Measurements from ENCODE around the gene PBX1. TPM values are rescaled to one million over a fixed set of nuclear protein-coding genes. Genes with fewer than 3 reads are reported as not detected.

PBX1 gene
- total RNA-seq, 1 donor from 2014 or later = 257 TPM

DNA sequence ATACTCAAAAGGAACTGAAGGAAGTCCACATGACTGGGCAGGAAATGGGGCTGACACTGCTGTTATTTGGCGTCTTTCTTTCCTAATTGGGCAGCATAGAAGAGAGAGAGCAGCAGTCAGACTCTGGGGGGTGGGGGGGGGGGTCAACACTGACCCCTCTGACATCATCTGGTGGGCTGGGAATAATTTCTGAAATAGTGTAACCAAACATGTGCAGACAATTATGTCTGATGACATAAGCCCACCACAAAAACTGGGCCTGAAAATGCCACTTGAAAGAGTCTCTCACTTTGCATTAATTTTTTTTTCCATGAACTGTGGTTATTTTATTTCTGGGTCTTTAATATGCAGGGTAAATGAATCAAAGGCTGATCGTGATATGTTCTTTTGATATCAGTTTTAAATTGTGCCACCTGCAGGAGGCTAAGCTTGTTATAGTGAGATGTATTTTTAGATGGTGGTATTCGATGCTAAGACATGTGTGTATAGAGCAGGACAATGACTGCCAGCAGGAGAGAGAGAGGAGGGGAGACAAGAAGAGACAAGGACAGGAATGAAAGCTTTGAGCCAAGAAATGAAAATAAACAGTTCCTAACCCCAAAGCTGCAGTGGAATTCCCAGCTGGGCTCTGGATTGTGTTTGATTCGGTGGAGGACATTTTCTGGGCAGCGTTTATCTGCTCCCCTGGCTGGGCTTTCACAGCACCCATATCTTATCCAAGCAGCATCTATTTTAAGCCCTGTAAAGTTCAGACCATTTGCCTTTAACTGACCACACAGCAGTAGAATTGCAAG, 264.7 kb downstream of the PBX1 start:
- DNase-seq (ENCODE audit: extremely low spot score, unreplicated experiment) = no peak
- TF ChIP-seq, protein P1, sequence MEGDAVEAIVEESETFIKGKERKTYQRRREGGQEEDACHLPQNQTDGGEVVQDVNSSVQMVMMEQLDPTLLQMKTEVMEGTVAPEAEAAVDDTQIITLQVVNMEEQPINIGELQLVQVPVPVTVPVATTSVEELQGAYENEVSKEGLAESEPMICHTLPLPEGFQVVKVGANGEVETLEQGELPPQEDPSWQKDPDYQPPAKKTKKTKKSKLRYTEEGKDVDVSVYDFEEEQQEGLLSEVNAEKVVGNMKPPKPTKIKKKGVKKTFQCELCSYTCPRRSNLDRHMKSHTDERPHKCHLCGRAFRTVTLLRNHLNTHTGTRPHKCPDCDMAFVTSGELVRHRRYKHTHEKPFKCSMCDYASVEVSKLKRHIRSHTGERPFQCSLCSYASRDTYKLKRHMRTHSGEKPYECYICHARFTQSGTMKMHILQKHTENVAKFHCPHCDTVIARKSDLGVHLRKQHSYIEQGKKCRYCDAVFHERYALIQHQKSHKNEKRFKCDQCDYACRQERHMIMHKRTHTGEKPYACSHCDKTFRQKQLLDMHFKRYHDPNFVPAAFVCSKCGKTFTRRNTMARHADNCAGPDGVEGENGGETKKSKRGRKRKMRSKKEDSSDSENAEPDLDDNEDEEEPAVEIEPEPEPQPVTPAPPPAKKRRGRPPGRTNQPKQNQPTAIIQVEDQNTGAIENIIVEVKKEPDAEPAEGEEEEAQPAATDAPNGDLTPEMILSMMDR (conservative IDR thresholded peaks at IDR 0.05) = no peak
- Mint-ChIP-seq H3K27ac (peak overlapping the region; percentile 65), H3K36me3 (peaks cover 70% of the 10 kb centered on the region), H3K4me3 (peak overlapping the region; percentile 8), H3K27me3 (no peaks in the 10 kb centered on the region), H3K9me3 (no peaks in the 10 kb centered on the region), H3K4me1 (ENCODE audit: unreplicated experiment) (peaks cover 23% of the 10 kb centered on the region)

DNA sequence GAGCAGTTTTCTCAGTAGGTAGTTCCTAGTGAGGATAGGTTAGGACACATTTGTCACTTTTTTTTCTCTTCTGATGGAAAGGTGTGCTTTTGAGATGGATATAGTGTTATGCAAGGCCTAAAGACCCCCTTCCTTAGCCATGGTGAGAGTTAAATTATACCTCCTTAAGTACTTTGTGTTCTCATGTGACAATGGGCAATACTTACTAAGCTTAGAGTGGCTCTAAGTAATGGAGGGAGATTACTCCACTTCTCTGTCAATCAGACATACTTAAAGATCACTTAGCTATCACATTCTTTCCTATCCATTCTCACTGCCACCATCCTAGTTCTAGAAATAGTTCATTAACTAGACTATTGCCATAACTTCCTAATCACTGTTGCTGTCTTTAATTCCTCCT, 265.6 kb downstream of the PBX1 start:
- Mint-ChIP-seq H3K4me3 (no peak overlapping the region), H3K4me1 (ENCODE audit: unreplicated experiment) (peaks cover 23% of the 10 kb centered on the region), H3K36me3 (peaks cover 69% of the 10 kb centered on the region), H3K27me3 (no peaks in the 10 kb centered on the region), H3K27ac (peak overlapping the region; percentile 55), H3K9me3 (no peaks in the 10 kb centered on the region)
- TF ChIP-seq, protein P1 (conservative IDR thresholded peaks at IDR 0.05) = no peak
- DNase-seq (ENCODE audit: extremely low spot score, unreplicated experiment) = no peak

DNA sequence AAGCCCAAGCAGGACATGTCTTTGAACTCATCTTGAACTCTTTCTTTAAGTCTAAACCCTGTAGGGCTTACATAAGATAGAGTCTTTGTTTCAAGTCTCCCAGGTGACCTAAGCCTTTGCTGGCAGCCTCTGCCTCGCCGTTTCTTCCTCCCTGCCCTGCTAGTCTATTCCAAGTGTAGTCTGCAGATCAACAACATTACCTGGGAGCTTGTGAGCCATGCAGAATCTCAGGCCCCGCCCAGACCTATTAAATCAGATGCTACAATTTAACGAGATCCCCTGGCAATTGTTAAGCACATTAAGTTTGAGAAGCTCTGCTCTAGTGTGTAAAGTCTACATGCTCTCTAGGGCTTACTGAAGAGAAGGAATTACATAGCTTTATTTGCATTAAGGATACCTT, 271.6 kb downstream of the PBX1 start:
- H3K4me1 Mint-ChIP-seq (ENCODE audit: unreplicated experiment) = peaks cover 6% of the 10 kb centered on the region
- H3K27ac Mint-ChIP-seq = peak overlapping the region; percentile 74
- TF ChIP-seq, protein P1 (conservative IDR thresholded peaks at IDR 0.05) = no peak
- no peaks in the 10 kb centered on the region for H3K9me3 Mint-ChIP-seq
- H3K27me3 Mint-ChIP-seq = no peaks in the 10 kb centered on the region
- peaks cover 34% of the 10 kb centered on the region for H3K36me3 Mint-ChIP-seq
- peak overlapping the region; percentile 7 for H3K4me3 Mint-ChIP-seq
- DNase-seq (ENCODE audit: extremely low spot score, unreplicated experiment) = no peak

DNA sequence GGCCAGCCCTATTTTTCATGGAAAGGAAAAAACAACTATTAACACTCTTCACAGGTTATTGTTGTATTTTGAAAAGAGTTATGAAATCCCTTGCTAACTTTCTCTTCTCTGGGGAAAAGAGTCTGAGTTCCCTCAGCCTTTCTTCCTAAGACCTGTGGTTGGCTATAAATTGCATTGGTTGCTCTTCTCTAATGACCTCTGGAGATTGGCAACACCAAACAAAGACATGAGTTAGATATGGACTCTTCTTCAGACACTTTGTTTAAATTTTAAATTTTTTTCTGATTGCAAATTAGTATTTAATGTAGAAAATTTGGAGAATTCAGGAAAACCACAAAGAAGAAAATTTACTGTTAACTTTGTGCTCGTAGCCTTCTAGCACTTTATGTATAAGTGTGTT, 275.7 kb downstream of the PBX1 start:
- no peak overlapping the region for H3K4me3 Mint-ChIP-seq
- H3K9me3 Mint-ChIP-seq = no peaks in the 10 kb centered on the region
- H3K36me3 Mint-ChIP-seq = peaks cover 42% of the 10 kb centered on the region
- no peak overlapping the region for H3K27ac Mint-ChIP-seq
- H3K27me3 Mint-ChIP-seq = no peaks in the 10 kb centered on the region
- H3K4me1 Mint-ChIP-seq (ENCODE audit: unreplicated experiment) = peaks cover 15% of the 10 kb centered on the region
- TF ChIP-seq, protein P1 (conservative IDR thresholded peaks at IDR 0.05) = no peak
- no peak for DNase-seq (ENCODE audit: extremely low spot score, unreplicated experiment)

DNA sequence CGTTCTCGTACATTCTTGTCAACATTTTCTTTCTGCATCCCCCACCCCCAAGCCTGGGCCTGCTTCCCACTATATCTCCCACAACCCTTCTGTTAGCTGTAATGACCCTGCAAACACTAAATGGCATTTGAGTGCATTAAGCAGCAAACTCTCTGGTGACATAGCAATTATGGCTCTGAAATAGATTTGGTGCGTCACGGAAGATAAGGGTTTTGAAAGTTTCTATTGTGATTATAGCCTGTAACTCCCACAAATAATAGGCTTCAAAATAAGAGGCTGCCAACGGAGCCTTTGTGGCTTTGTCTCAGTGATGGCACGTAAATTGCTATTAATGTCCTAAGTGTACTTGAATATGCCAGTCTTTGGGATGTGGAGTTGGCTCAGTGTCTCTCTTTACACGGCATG, 277.6 kb downstream of the PBX1 start:
- peaks cover 18% of the 10 kb centered on the region for H3K4me1 Mint-ChIP-seq (ENCODE audit: unreplicated experiment)
- H3K27ac Mint-ChIP-seq = peak overlapping the region; percentile 79
- H3K36me3 Mint-ChIP-seq = peaks cover 50% of the 10 kb centered on the region
- H3K4me3 Mint-ChIP-seq = no peak overlapping the region
- no peaks in the 10 kb centered on the region for H3K9me3 Mint-ChIP-seq
- no peaks in the 10 kb centered on the region for H3K27me3 Mint-ChIP-seq
- TF ChIP-seq, protein P1 (conservative IDR thresholded peaks at IDR 0.05) = no peak
- DNase-seq (ENCODE audit: extremely low spot score, unreplicated experiment) = no peak
